ENCODE measurements around the gene UPK3A.

DNA sequence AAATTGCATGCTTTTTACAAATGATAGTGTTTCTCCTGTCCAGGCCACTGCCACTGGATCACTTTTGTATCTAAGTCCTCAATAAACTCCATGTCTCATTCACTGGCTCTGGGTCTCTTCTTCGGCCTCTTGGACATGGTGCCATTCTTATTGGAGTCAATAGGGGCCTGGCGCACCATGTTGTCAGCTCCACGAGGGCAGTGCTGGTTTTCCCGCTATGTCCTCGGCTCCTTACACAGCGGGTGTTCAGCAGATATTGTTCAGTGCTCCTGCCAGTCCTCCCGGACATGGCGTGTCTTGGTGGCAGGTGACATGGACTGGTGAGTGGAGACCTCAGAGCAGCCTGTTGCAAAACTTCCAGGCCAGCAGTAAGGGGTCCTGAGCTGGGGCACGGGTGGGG is 21.4 kb downstream of the UPK3A start:
- TF ChIP-seq EZH2 (IDR thresholded peaks at IDR 0.05): no peak
- TF ChIP-seq POLR2AphosphoS5 (IDR thresholded peaks at IDR 0.05; ENCODE audit: borderline replicate concordance, low read depth, low read length): no peak
